Activated CD4-positive, alpha-beta T cell treated with anti-CD3 and anti-CD28 coated beads for 24 hours (primary cell): ENCODE measurements around the gene TMOD1.
"Not testable (repeated sequence)": the region's sequence is repeated elsewhere in the genome, so short reads cannot be mapped to it uniquely, and the experiment has no call there.

ENCODE experiments used
- DNase-seq, 2 donors: peaks; one replicate each; pipeline ENCODE4 v3.0.0-alpha.2; 2020; ENCODE audit warnings: low read depth in 2 of 2

Gene TMOD1

GRCh38 chr9:97498846-97499245 is 2.6 kb upstream of the TMOD1 start:
- DNase-seq, result not testable (repeated sequence)

- no peak for DNase-seq
Observed at GRCh38 chr9:97500263-97500662, 1.2 kb upstream of the TMOD1 start.

- no peak for DNase-seq
Observed at GRCh38 chr9:97500765-97501176, 695 bp upstream of the TMOD1 start.

- no peak for DNase-seq
Observed at GRCh38 chr9:97501972-97502221, 431 bp downstream of the TMOD1 start.

GRCh38 chr9:97502222-97502983 is 937 bp downstream of the TMOD1 start:
- no peak for DNase-seq

GRCh38 chr9:97502984-97503861 is 1.8 kb downstream of the TMOD1 start:
- no peak for DNase-seq

- no peak for DNase-seq
Observed at GRCh38 chr9:97503862-97504210, 2.4 kb downstream of the TMOD1 start.

- no peak for DNase-seq
Observed at GRCh38 chr9:97504381-97505216, 3.1 kb downstream of the TMOD1 start.

- no peak for DNase-seq
Observed at GRCh38 chr9:97505845-97506244, 4.4 kb downstream of the TMOD1 start.

GRCh38 chr9:97506306-97506705 is 4.8 kb downstream of the TMOD1 start:
- DNase-seq, result no peak

GRCh38 chr9:97506787-97507186 is 5.3 kb downstream of the TMOD1 start:
- no peak for DNase-seq

GRCh38 chr9:97507428-97507984 is 6.0 kb downstream of the TMOD1 start:
- DNase-seq, result no peak

- no peak for DNase-seq
Observed at GRCh38 chr9:97508852-97509251, 7.4 kb downstream of the TMOD1 start.

GRCh38 chr9:97510797-97511654 is 9.6 kb downstream of the TMOD1 start:
- DNase-seq, result no peak

- DNase-seq, result no peak
Observed at GRCh38 chr9:97511655-97512427, 10.4 kb downstream of the TMOD1 start.

- DNase-seq, result no peak
Observed at GRCh38 chr9:97512966-97513560, 11.6 kb downstream of the TMOD1 start.

- no peak for DNase-seq
Observed at GRCh38 chr9:97514531-97514930, 13.1 kb downstream of the TMOD1 start.

GRCh38 chr9:97515662-97516061 is 14.2 kb downstream of the TMOD1 start:
- no peak for DNase-seq

GRCh38 chr9:97516111-97516510 is 14.6 kb downstream of the TMOD1 start:
- no peak for DNase-seq
